HepG2 (cell line): Measurements from ENCODE around the gene MRPL58. TPM values are rescaled to one million over a fixed set of nuclear protein-coding genes. Genes with fewer than 3 reads are reported as not detected.
A peak's percentile ranks its signal among the peaks of the same experiment; 100 is the strongest.

ENCODE experiments used
- ATAC-seq: fragments of 200-7000 bp; cut with Tn5 transposase; 3 replicates; pipeline ENCODE4 v1.9.1; 2020; ENCODE audit warnings: mild to moderate bottlenecking, moderate library complexity
- BruUV-seq: library from RNA; stranded (reverse); fragments of 400-500 nt; replicated peaks from 2 replicates; lab custom pipeline; 2021; lab: Mats Ljungman, UMichigan
- CTCF ChIA-PET: fragments of 300-600 bp; formaldehyde crosslinking; extraction: SDS; loops from one replicate; lab custom pipeline; 2021; ENCODE audit warnings: low total read pairs, inconsistent platforms, low intra/inter-chr PET ratio; lab: Yijun Ruan, JAX
- POLR2A ChIA-PET: fragments of 350-600 bp; sonication (Branson Sonifier 250); formaldehyde crosslinking; loops from one replicate; lab custom pipeline; 2020; ENCODE audit warnings: antibody characterized with exemption, inconsistent platforms; lab: Yijun Ruan, JAX
- DNase-seq: peaks from one replicate; pipeline ENCODE4 v3.0.0-alpha.2; 2015; ENCODE audit warnings: low spot score
- FAIRE-seq: peaks from 3 replicates; lab custom pipeline; 2011; peaks lifted over from hg19 to GRCh38; lab: Jason Lieb, UNC
- H2AFZ ChIP-seq: one replicate; pipeline ENCODE4 v1.6.1; 2011; ENCODE audit warnings: low read length, inconsistent platforms
- H3K27ac ChIP-seq: fragments of 300-600 bp; 3 replicates; pipeline ENCODE4 v1.8.0; 2011; ENCODE audit warnings: mixed run types, mild to moderate bottlenecking, mixed read lengths, low read length, inconsistent platforms; ENCODE audit not compliant: insufficient read depth; ENCODE audit errors: extremely low read length
- H3K27me3 ChIP-seq, 2 experiments: fragments of 200-600 bp in 1 of 2; 2 replicates in 1 of 2; 3 replicates in 1 of 2; pipeline versions ENCODE4 v1.6.0 to v1.8.0; 2011; ENCODE audit warnings: low read length in 2 of 2, mild to moderate bottlenecking in 2 of 2, moderate library complexity in 2 of 2, inconsistent platforms in 1 of 2; ENCODE audit not compliant: insufficient read depth in 2 of 2, control insufficient read depth in 1 of 2
- H3K36me3 ChIP-seq, 2 experiments: fragments of 200-600 bp in 1 of 2; replicated peaks in 1 of 2; 2 replicates in 1 of 2; 3 replicates in 1 of 2; pipeline versions ENCODE4 v1.5.1 to v1.8.0; 2011; ENCODE audit warnings: low read length in 2 of 2, inconsistent platforms in 1 of 2; ENCODE audit not compliant: insufficient read depth in 2 of 2, control insufficient read depth in 1 of 2
- H3K4me1 ChIP-seq: 2 replicates; pipeline ENCODE4 v1.5.1; 2012; ENCODE audit warnings: low read length, inconsistent platforms; ENCODE audit not compliant: insufficient read depth
- H3K4me2 ChIP-seq: 2 replicates; pipeline ENCODE4 v1.6.0; 2011; ENCODE audit warnings: low read depth, low read length, inconsistent platforms
- H3K4me3 ChIP-seq, 3 experiments: fragments of 200-600 bp in 1 of 3; sonication (generic), shearing (Covaris generic) in 1 of 3; replicated peaks in 1 of 3; 2 replicates each; pipeline ENCODE4 v1.5.1; 2011 to 2016; ENCODE audit warnings: low read length in 3 of 3, inconsistent platforms in 2 of 3, low read depth in 2 of 3, mild to moderate bottlenecking in 2 of 3, control low read depth in 1 of 3, mixed read lengths in 1 of 3; ENCODE audit not compliant: insufficient read depth in 1 of 3
- H3K79me2 ChIP-seq: one replicate; pipeline ENCODE4 v1.6.1; 2011; ENCODE audit warnings: low read length, inconsistent platforms; ENCODE audit not compliant: insufficient read depth
- H3K9ac ChIP-seq: 2 replicates; pipeline ENCODE4 v1.6.0; 2011; ENCODE audit warnings: mild to moderate bottlenecking, low read depth, low read length, inconsistent platforms; ENCODE audit not compliant: insufficient read depth
- H3K9me3 ChIP-seq: 2 replicates; pipeline ENCODE4 v1.5.1; 2012; ENCODE audit warnings: mild to moderate bottlenecking, low read length
- H4K20me1 ChIP-seq: 2 replicates; pipeline ENCODE4 v1.6.0; 2011; ENCODE audit warnings: inconsistent platforms, mild to moderate bottlenecking, low read length, moderate library complexity; ENCODE audit not compliant: insufficient read depth
- AHR ChIP-seq: IDR thresholded peaks from 2 replicates; pipeline ENCODE4 v1.6.1; 2018; ENCODE audit warnings: missing genetic modification reagents, missing compliant biosample characterization
- CSRNP2 ChIP-seq: sonication (generic); formaldehyde crosslinking; conservative IDR thresholded peaks from 2 replicates; pipeline ENCODE4 v1.8.0; 2022; ENCODE audit warnings: low read depth, missing genetic modification reagents
- GMEB1 ChIP-seq: sonication (generic); formaldehyde crosslinking; IDR thresholded peaks from 2 replicates; pipeline ENCODE4 v1.5.1; 2020; ENCODE audit warnings: missing genetic modification reagents, mild to moderate bottlenecking, borderline replicate concordance
- MTERF4 ChIP-seq: sonication (generic); formaldehyde crosslinking; IDR thresholded peaks from 2 replicates; pipeline ENCODE4 v1.8.0; 2023; ENCODE audit warnings: mild to moderate bottlenecking, missing genetic modification reagents
- MYC ChIP-seq: sonication (generic); formaldehyde crosslinking; IDR thresholded peaks from 2 replicates; pipeline ENCODE4 v1.9.0; 2021; ENCODE audit warnings: missing genetic modification reagents, borderline replicate concordance
- NR0B2 ChIP-seq: sonication (generic); formaldehyde crosslinking; IDR thresholded peaks from 2 replicates; pipeline ENCODE4 v1.4.0; 2020; ENCODE audit warnings: mild to moderate bottlenecking, missing genetic modification reagents
- PITX1 ChIP-seq: sonication (generic); formaldehyde crosslinking; IDR thresholded peaks from 2 replicates; pipeline ENCODE4 v1.5.1; 2020; ENCODE audit warnings: mild to moderate bottlenecking, missing genetic modification reagents
- POLR2AphosphoS5 ChIP-seq: IDR thresholded peaks from 2 replicates; pipeline ENCODE4 v1.6.1; 2012; ENCODE audit warnings: low read depth, low read length
- ZNF24 ChIP-seq: fragments of 450-650 bp; IDR thresholded peaks from 2 replicates; pipeline ENCODE4 v1.6.1; 2017; ENCODE audit warnings: antibody characterized with exemption, mild to moderate bottlenecking
- ZNF569 ChIP-seq: sonication (generic); formaldehyde crosslinking; IDR thresholded peaks from 2 replicates; pipeline ENCODE4 v1.5.0; 2020; ENCODE audit warnings: mild to moderate bottlenecking, missing genetic modification reagents, moderate library complexity, borderline replicate concordance
- ZNF687 ChIP-seq: sonication (generic); formaldehyde crosslinking; IDR thresholded peaks from 2 replicates; pipeline ENCODE4 v1.5.1; 2020; ENCODE audit warnings: mild to moderate bottlenecking, missing genetic modification reagents, moderate library complexity
- ZNF724P ChIP-seq: sonication (generic); formaldehyde crosslinking; IDR thresholded peaks from 2 replicates; pipeline ENCODE4 v1.8.0; 2022; ENCODE audit warnings: missing genetic modification reagents, borderline replicate concordance
- ZSCAN5A ChIP-seq: sonication (generic); formaldehyde crosslinking; IDR thresholded peaks from 2 replicates; pipeline ENCODE4 v1.8.0; 2022; ENCODE audit warnings: mild to moderate bottlenecking, missing genetic modification reagents, borderline replicate concordance
- WGBS: methylation state at CpG from one replicate; pipeline ENCODE4 v1.1.6; 2017; ENCODE audit warnings: low lambda C conversion rate; 5-methylcytosine and 5-hydroxymethylcytosine counted together
- in situ Hi-C: cut with HindIII; loops from 2 replicates; pipeline ENCODE4 v1.10.0; 2017; ENCODE audit warnings: low pct_unique_long_range_greater_than_20kb; ENCODE audit not compliant: extremely low pct_ligation_motif_present
- intact Hi-C: fragments of 100-400 bp; cut with micrococcal nuclease; formaldehyde crosslinking; loops from one replicate; pipeline ENCODE4 v1.10.0; 2022; ENCODE audit not compliant: unreplicated experiment
- polyA plus RNA-seq, 8 experiments: library from polyadenylated mRNA; depleted of rRNA in 3 of 8; stranded (reverse) in 7 of 8; unstranded in 1 of 8; fragments of >200 nt; fragmentation: Illumina TruSeq in 4 of 8; extraction: Trizol in 4 of 8; gene quantifications; 2 replicates each; pipeline versions ENCODE4 v1.2.1 to v1.2.3, GENCODE V29; 2011 to 2016; ENCODE audit warnings: low read depth in 4 of 8, missing spikeins in 1 of 8, mixed read lengths in 1 of 8; ENCODE audit not compliant: insufficient read depth in 1 of 8
- total RNA-seq, 5 experiments: library from RNA; depleted of rRNA; stranded (reverse); fragments of >200 nt; fragmentation: Illumina TruSeq; extraction: Trizol; gene quantifications; 2 replicates each; pipeline ENCODE4 v1.2.3, GENCODE V29; 2016; ENCODE audit warnings: low read depth in 1 of 5

Gene MRPL58
- total and polyA plus RNA-seq, 2 of the 13 experiments (the other 11 are each of a cell fraction or from before 2014, with no cell fraction given), result 44.9 to 68.9 TPM

GRCh38 chr17:74972973-74973328 lies 39.5 kb upstream of the MRPL58 start:
- Histone ChIP-seq H3K9me3 (no peaks in the 10 kb centered on the region), H3K27ac (no peak overlapping the region), H3K9ac (no peak overlapping the region), H3K4me3 (peak overlapping the region; percentile 67 to 83 (median 70); a peak in 5 of 6 replicates), H2AFZ (no peak overlapping the region), H4K20me1 (no peaks in the 10 kb centered on the region), H3K4me2 (peak overlapping the region; percentile 87), H3K79me2 (no peaks in the 10 kb centered on the region), H3K27me3 (peaks cover 5 to 54% of the 10 kb centered on the region in 2 experiments; a peak in 4 of 5 replicates), H3K4me1 (peaks cover 54% of the 10 kb centered on the region), H3K36me3 (no peaks in the 10 kb centered on the region)
- ATAC-seq, result no peak
- ChIA-PET POLR2A (interaction anchor here (0.8 to 4.7 kb wide), 12 partner anchors 10 to 289 kb away, joined by 3 to 65 read pairs (median 11); partner anchors contain the start of genes CDR2L, FDXR, GGA3 and MRPL58), CTCF (no interaction called here)
- 38% methylated on average over 17 of the region's 17 CpGs for WGBS
- no peak for FAIRE-seq
- no peak for DNase-seq
- in situ Hi-C loops (no loop called here), intact Hi-C loops (no loop called here)
- no TSS peak for BruUV-seq
- TF ChIP-seq PITX1, result 0 out of 2 replicates have a peak, but pooled peaks have one; percentile 45
- TF ChIP-seq CSRNP2 (CRISPR knock-in tag), result no peak
- no peak for TF ChIP-seq ZNF569 (CRISPR knock-in tag)
- TF ChIP-seq ZNF724P (CRISPR knock-in tag), result 0 out of 2 replicates have a peak, but pooled peaks have one; percentile 60
- TF ChIP-seq ZNF24, result no peak
- TF ChIP-seq POLR2AphosphoS5, result no peak
- TF ChIP-seq MYC (CRISPR knock-in tag), result 0 out of 2 replicates have a peak, but pooled peaks have one; percentile 13
- TF ChIP-seq ZNF687 (CRISPR knock-in tag), result peak; percentile 65
- no peak for TF ChIP-seq GMEB1 (CRISPR knock-in tag)
- TF ChIP-seq AHR (CRISPR knock-in tag), result no peak; the same call in 1 of the 2 replicates
- TF ChIP-seq MTERF4 (CRISPR knock-in tag), result no peak
- TF ChIP-seq ZSCAN5A (CRISPR knock-in tag), result no peak
- TF ChIP-seq NR0B2, result peak; percentile 36; the same call in 1 of the 2 replicates
